ENCODE results near the gene HSPA4L.

The HSPA4L gene

DNA sequence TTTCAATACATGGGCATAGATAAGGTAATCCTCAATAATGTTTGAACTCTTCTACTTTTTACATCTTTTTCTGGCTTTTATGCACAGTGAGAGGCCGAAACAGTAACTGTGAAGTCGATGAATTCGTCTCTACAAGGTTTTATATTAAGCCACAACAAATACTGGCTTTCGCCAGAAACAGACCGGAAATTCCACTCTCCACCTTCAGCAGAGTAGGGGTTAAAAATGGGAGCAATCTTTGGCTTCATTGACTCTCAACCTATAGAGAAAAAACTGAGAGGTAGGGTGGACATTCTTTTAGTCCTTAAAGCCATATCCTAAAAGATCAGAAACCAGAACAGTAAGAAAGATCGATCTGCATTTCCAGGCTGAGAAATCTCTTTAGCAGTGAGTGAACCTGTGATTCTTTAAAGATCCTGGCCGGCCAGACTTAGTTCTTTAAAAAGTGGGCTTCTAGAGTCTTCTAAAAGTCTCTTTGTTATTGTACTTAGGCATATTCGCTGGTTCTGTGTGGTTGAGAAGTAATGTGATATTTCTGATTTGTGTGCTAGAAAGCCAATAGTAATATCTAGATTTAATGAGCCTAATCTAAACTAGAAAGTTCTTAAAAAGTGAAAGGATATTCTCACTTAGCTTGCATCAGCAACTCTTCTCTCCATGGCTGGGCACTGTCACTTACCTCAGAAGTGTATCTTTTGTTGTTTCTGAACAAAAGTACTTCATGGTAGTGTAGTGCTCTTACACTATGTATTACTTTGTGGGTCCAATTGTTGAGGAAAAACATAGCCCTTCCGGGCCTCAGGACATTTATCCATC is 2.0 kb downstream of the HSPA4L start:
- no peak for DNase-seq

DNA sequence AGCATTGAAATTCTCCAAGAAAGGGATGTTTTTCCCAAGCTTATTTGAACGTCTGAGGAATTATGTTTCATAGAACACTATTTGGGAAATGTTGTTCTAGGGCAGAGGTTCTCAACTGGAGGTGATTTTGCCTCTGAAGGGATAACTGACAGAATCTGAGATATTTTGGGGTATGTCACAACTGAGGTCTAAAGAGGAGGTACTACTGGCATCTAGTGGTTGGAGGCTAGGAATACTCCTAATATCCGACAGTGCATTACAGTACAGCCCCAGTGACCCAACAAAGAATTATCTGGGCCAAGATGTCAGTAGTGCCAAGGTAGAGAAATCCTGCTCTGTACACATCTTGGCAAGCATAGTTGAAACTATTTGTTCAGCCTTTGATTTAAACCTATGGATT is 6.4 kb downstream of the HSPA4L start:
- no peak for DNase-seq

DNA sequence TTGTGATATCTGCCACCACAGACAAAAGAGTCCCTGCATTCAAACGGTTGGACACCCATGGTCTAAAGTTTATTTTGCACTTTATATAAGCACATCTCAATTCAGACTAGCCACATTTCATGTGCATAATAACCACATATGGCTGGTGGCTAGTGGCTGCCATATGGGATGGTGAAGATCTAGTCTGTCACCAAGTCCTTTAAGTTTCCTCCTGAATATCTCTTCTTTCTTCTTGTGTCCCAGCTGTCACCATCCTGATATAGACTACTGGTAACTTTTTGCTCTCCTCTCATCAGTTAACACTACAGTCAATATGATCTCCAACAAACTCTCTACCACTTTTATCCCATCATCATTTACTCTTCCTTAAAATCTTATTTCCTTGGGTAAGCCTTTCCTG is 9.3 kb downstream of the HSPA4L start:
- DNase-seq: no peak

GRCh38 chr4:127793528-127793927 is 11.4 kb downstream of the HSPA4L start:
- no peak for DNase-seq

DNA sequence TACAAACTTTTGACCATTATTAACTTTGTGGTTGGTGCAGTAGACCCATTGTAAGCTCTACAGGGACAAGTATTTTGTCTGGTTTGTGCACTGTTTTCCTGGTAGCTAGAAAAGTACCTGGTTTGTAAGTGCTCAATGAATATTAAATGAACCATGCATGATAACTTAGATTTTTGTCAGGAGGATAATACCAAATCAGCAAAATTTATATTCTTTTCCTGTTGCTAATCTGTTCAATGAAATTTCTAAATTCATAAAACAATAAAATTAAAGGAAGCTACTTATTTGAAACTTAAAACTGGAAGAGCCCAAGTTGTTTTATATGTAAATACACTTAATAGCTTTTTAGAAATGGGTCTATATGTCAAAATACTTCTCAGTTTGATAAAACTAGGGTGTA is 17.6 kb downstream of the HSPA4L start:
- DNase-seq: no peak

- DNase-seq: no peak
Observed at GRCh38 chr4:127809173-127809800, 27.2 kb downstream of the HSPA4L start.

GRCh38 chr4:127810551-127810950 is 28.4 kb downstream of the HSPA4L start:
- DNase-seq: no peak

DNA sequence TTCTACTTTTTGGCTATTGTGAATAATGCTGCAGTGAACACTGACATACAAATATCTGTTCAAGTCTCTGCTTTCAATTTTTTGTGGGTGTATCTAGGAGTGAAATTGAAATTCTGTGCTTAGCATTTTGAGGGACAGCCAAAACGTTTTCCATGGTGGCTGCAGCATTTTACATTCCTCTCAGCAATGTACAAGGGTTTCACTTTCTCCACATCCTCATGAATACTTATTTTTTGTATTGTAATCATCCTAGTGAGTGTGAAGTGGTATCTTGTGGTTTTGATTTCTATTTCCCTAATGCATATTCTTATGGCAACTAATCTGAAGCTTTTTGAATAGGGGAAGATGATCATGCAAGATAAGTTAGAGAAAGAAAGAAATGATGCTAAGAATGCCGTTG is 40.3 kb downstream of the HSPA4L start:
- DNase-seq: no peak

- no peak for DNase-seq
Observed at GRCh38 chr4:127828121-127828520, 46.0 kb downstream of the HSPA4L start.

- DNase-seq: no peak
Observed at GRCh38 chr4:127829014-127829413, 46.9 kb downstream of the HSPA4L start.

DNA sequence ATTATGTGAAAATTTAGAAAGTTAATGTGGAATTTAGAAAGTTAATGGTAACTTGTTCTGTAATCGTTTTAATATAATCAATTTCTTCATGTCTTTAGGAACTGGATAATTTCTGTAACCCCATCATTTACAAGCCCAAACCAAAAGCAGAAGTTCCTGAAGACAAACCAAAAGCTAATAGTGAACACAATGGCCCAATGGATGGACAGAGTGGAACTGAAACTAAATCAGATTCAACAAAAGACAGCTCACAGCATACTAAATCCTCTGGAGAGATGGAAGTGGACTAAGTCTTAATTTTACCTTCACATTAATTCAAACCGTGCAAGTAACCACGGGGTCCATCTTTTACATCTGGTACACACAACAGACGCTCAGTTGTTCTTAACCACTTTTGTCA is 50.5 kb downstream of the HSPA4L start:
- DNase-seq: no peak

DNA sequence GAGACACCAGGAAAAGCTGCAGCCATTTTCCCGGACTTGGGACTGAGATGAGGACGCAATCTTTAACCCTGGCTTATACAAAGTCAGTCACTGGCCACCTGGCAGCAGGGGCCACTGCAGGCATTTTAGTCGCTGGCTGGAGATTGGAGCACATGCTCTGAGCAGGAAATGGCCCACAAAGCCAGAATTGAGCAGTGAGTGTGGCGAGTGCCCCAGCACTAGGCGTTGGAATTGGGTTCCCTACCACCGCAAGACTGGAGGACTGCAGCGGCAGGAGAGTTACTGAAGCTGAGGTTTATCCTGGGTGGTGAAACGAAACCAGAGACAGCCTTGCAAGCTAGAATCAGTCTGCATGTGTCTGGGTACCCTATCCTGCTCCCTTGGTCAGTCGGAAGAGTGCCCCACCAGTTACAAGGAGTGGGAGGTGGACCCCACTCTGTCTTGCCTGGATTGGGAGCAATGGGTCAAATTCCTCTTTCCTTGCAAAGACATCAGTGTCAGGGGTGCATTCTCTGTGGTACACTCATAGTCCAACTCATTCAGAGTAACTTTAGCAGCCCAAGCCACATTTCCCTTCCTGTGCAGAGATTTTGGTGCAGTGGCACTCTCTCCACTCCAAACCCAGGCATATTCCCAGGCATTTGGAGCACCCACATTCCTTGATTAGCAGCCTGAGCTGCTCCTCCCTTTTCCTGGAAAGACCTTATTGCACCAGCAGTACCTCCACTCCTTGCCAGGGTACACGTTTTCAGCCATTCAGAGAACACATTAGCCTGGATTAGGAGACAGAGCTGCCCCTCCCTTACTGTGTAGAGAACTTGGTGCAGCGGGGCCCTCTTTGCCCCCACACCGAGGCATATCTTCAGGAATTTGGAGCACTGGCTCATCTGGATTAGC is 61.8 kb downstream of the HSPA4L start:
- DNase-seq: no peak

- DNase-seq: no peak
Observed at GRCh38 chr4:127844601-127845116, 62.5 kb downstream of the HSPA4L start.

DNA sequence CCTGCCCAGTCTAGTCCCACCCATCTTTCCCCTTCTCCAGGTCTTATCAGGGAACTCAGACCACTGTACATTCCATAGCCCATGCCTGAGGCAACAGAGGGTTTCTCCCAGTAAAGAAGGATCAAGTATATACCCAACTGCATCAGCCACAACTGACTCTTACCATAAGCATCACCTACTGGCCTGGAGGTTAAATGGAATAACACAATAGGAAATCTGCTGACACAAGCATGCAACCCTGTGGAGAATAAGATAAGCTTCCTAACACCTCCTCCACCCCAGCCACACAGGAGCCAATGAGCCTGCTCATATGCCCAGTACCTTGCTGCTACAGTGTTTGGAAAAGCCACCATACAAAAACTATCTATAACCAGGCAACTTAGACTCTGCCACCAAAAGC is 63.9 kb downstream of the HSPA4L start:
- DNase-seq: no peak

GRCh38 chr4:127846765-127847164 is 64.6 kb downstream of the HSPA4L start:
- DNase-seq: no peak

GRCh38 chr4:127849505-127850234 is 67.5 kb downstream of the HSPA4L start:
- DNase-seq: no peak

GRCh38 chr4:127852661-127853060 is 70.5 kb downstream of the HSPA4L start:
- no peak for DNase-seq

DNA sequence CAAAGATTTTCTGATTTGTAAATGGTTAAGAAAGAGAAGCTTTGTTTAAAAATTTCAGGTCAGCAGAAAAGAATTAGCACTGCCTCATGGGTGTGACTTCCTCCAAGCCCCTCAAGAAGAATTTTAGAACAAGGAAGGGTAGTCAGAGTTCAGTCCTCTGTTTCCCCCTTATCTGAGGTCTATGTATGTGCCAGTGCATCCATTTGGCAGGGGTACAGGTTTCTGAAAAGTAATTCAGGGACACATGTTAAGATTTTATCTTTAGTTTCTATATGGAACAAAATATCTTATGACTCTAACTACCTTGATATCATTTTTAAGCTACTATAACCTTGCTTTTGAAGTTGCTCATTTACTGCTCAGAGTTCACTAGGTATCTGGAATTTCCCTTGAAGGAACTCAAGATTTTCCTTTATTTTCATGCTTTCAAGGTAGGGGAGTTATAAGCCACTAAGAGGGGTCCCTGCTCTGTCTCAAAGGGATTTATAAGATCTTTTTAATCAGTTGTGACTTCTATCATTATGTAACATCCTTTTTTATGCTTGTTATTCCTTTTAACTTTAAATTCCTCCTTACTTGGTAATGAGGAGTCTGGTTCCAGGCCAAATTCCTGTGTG is 74.2 kb downstream of the HSPA4L start:
- DNase-seq: no peak

DNA sequence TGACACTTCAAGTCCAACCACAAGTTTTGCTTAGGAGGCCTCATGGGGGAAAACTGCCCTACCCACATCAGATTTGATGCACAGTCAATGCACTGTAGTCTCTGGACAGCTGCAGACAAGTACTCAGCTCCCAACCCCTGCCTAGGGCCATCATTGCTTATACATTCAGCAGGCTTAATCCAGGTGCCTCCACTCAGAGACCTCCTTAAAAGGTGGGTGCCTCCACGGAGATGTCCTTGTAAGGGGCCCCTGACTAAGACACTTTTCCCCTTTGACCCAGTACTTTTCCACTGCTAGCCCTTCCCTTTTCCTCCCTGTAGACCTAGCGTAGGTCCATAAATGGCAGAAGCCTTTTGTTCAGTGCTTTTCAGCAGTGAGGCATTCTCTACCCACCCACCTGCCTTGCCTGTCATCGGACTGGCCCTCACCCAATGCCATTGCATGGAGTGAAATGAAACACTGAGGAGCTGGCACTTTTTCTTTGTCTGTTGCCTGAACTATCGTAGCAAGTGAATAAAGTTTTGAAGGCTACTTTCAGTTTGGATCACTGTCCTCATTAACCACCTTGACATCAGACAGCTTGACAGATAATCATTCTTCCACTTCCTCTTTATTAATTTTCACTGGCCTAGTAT is 74.8 kb downstream of the HSPA4L start:
- no peak for DNase-seq

DNA sequence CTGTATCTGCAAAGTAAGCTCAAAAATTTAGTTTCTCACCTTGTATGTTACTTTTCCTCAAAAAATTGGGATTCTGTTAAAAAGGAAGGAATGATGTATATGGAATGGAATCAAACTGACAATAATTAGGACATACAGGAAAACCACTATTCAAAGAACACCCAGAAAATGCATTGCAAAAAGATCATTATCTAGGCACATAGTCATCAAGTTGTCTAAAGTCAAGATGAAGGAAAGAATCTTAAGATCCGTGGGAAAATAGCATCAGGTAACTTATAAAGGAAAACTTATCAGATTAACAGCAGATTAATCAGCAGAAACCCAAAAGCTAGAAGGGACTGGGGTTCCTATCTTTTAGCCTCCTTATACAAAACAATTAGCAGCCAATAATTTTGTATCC is 75.5 kb downstream of the HSPA4L start:
- DNase-seq: no peak

DNA sequence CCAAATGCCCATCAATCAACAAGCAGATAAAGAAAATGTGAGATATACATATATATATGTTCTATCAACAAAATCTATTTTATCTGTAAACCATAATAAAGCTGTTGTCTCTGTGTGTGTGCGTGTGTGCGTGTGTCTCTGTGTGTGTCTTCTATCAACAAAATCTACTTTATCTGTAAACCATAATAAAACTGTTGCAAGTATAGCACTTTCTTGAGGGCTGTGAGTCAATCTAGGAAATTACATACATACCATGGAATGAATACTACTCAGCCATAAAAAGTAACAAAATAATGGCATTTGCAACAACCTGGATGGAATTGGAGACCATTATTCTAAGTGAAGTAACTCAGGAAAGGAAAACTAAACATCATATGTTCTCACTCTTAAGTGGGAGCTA is 86.1 kb downstream of the HSPA4L start:
- no peak for DNase-seq

GRCh38 chr4:127870281-127870680 is 88.2 kb downstream of the HSPA4L start:
- DNase-seq: no peak
